Heart left ventricle (tissue), 16 donors: ENCODE measurements around the gene DIS3L2. TPM values are rescaled to one million over a fixed set of nuclear protein-coding genes. Genes with fewer than 3 reads are reported as not detected.

Experiments used
- ATAC-seq, 4 donors: fragments of 200-7000 bp; cut with Tn5 transposase; one replicate each; pipeline ENCODE4 v1.9.1; 2020 to 2022; ENCODE audit warnings: moderate library complexity in 4 of 4, mild to moderate bottlenecking in 3 of 4, moderate number of reproducible peaks in 1 of 4
- DNase-seq, 5 donors: peaks; one replicate each; pipeline ENCODE4 v3.0.0-alpha.2; 2020
- H3K27ac ChIP-seq, 12 donors: fragments of 200-600 bp; sonication (generic) in 4 of 12; one replicate each; pipeline versions ENCODE4 v1.5.0 to v1.8.0; 2016 to 2022; ENCODE audit warnings: mild to moderate bottlenecking in 2 of 12
- H3K27me3 ChIP-seq, 9 donors: fragments of 200-600 bp; sonication (generic) in 2 of 9; one replicate each; pipeline versions ENCODE4 v1.5.1 to v1.8.0; 2016 to 2022; ENCODE audit warnings: mild to moderate bottlenecking in 3 of 9
- H3K36me3 ChIP-seq, 9 donors: fragments of 200-600 bp; sonication (generic) in 2 of 9; one replicate each; pipeline versions ENCODE4 v1.5.0 to v1.8.0; 2018 to 2022; ENCODE audit warnings: mild to moderate bottlenecking in 2 of 9
- H3K4me1 ChIP-seq, 12 donors: fragments of 200-600 bp; sonication (generic) in 4 of 12; one replicate each; pipeline versions ENCODE4 v1.5.0 to v1.8.0; 2016 to 2022; ENCODE audit warnings: mild to moderate bottlenecking in 3 of 12
- H3K4me3 ChIP-seq, 12 donors: fragments of 200-600 bp; sonication (generic) in 4 of 12; one replicate each; pipeline versions ENCODE4 v1.5.0 to v1.8.0; 2017 to 2022; ENCODE audit warnings: mild to moderate bottlenecking in 9 of 12, moderate library complexity in 4 of 12
- H3K9me3 ChIP-seq, 12 donors: fragments of 200-600 bp; sonication (generic) in 4 of 12; one replicate each; pipeline versions ENCODE4 v1.5.0 to v1.8.0; 2016 to 2022; ENCODE audit warnings: mild to moderate bottlenecking in 1 of 12
- POLR2A ChIP-seq, 2 donors: fragments of 450-650 bp; IDR thresholded peaks; one replicate each; pipeline ENCODE4 v1.6.1; 2017; ENCODE audit warnings: antibody characterized with exemption in 2 of 2, mild to moderate bottlenecking in 2 of 2, moderate library complexity in 2 of 2
- WGBS, 4 donors: extraction: QIAGEN DNeasy Blood & Tissue Kit in 2 of 4; methylation state at CpG; one replicate each; pipeline versions ENCODE4 v1.1.5 to v1.1.7; 2013 to 2018; 5-methylcytosine and 5-hydroxymethylcytosine counted together
- intact Hi-C, 10 donors: fragments of 100-400 bp; cut with DNase I; formaldehyde crosslinking; loops; one replicate each; pipeline versions ENCODE4 v1.11.1 to v1.14.2; 2022
- polyA plus RNA-seq, 2 donors: library from polyadenylated mRNA; stranded (reverse); fragments of 200-250 nt; gene quantifications; one replicate each; pipeline ENCODE4 v1.2.3, GENCODE V29; 2013
- total RNA-seq, 9 donors: library from RNA; depleted of rRNA in 2 of 9; stranded (reverse); fragments of >200 nt in 2 of 9; fragmentation: NEBNext Ultra II Directional in 3 of 9; extraction: Animal tissue kit (Norgen Biotek cat#: 25700) in 3 of 9; gene quantifications; one replicate each; pipeline versions ENCODE4 v1.1.0 to v1.2.4, GENCODE V29; 2016 to 2023
- TF ChIP-seq, protein P1 (sequence below), 12 donors: fragments of 200-600 bp; sonication (generic) in 4 of 12; IDR thresholded peaks; one replicate each; pipeline versions ENCODE4 v1.5.0 to v1.8.0; 2018 to 2022; ENCODE audit warnings: antibody characterized with exemption in 12 of 12, mild to moderate bottlenecking in 5 of 12
- donor health status: ischemic (EF 13 %, LVEDD 7.1; RV severe dilation, severe dysfunction).
- donor health status: healthy with polysubstance abuse.
- donor health status: DM: no; HTN: yes; CAD: no.
- donor health status: DM: no; HTN: no; CAD: no.
- donor health status: ischemic (EF 25% LVEDD 6.9; RV normal size, moderate dysfunction).
- donor health status: ischemic (EF 25% LVEDD 5.7; RV mildly dilated, moderate dysfunction).
- donor health status: healthy.
- donor health status: DM: yes; HTN: yes; CAD: no.
- donor health status: ischemic (EF 35%, LVEDD 5.7; RV mildly dilated, moderate dysfunction).
- donor health status: nonischemic (EF 11% LVEDD 7.7; RV severe dilation, severe dysfunction).
- donor health status: DM: yes; HTN: yes; CAD: no.
- donor health status: PGD.
- donor health status: ischemic (EF 29% LVEDD 5.4; RV normal size, mild dysfunction).
- donor health status: nonischemic (EF 23%, LVEDD 6.1; RV moderate dilation, normal function).

The DIS3L2 gene
- total and polyA plus RNA-seq, 11 donors, result 12.4 to 27.3 (median 21.8) TPM

DNA sequence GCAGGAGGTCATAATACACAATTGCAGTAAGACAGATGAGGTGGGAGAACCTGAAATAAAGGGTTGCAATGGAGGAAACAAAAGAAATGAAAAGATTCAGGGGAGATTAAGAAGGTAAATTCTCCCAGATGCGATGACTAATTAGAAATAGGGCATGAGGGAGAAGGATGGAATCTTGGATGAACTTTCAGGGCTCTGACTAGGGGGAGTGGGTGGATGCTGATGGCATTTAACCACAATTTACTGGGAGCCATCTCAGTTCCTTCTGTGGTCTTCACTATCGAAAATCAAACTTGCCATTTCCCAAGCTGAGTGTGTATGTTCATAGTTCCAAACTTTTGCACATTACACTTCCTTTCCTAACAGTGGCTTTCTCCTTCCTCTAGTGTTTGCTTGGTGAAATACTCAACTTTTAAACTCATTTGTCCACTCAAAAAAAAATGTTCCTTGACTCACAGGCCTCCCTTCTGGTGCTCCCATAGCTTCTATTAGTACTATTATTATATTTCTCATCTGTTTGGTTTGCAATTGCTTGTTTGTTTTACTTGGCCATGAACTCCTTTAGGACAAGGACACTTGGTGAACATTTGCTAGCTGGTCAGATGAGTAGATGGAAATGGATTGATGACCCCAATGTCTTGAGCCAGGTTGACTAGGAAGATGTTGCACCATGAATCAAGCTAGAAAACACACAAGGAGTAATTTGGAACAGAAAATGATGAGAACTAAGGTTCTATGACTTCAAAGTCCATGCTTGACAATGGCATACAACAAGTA is 178.5 kb downstream of the DIS3L2 start:
- Histone ChIP-seq H3K9me3 (no peaks in the 10 kb centered on the region), H3K4me1 (peaks cover 0 to 14% (median 2%) of the 10 kb centered on the region in 12 donors), H3K36me3 (peaks cover 0 to 19% (median 0%) of the 10 kb centered on the region in 9 donors), H3K27ac (no peak overlapping the region), H3K4me3 (no peak overlapping the region), H3K27me3 (no peaks in the 10 kb centered on the region)
- ATAC-seq (no peak), DNase-seq (no peak)
- no peak for TF ChIP-seq POLR2A (IDR thresholded peaks at IDR 0.05)
- TF ChIP-seq, protein P1, sequence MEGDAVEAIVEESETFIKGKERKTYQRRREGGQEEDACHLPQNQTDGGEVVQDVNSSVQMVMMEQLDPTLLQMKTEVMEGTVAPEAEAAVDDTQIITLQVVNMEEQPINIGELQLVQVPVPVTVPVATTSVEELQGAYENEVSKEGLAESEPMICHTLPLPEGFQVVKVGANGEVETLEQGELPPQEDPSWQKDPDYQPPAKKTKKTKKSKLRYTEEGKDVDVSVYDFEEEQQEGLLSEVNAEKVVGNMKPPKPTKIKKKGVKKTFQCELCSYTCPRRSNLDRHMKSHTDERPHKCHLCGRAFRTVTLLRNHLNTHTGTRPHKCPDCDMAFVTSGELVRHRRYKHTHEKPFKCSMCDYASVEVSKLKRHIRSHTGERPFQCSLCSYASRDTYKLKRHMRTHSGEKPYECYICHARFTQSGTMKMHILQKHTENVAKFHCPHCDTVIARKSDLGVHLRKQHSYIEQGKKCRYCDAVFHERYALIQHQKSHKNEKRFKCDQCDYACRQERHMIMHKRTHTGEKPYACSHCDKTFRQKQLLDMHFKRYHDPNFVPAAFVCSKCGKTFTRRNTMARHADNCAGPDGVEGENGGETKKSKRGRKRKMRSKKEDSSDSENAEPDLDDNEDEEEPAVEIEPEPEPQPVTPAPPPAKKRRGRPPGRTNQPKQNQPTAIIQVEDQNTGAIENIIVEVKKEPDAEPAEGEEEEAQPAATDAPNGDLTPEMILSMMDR (IDR thresholded peaks at IDR 0.05), result no peak
- WGBS, 4 donors, result 85 to 92% (median 87%) methylated on average over 2 of the region's 2 CpGs
- intact Hi-C loops, result loop anchor here in 9 of 10 donors (2.0 to 10.0 kb wide), 7 partner anchors 182 to 233 kb away; partner anchors contain the start of gene NPPC (in 4 of the 9)

DNA sequence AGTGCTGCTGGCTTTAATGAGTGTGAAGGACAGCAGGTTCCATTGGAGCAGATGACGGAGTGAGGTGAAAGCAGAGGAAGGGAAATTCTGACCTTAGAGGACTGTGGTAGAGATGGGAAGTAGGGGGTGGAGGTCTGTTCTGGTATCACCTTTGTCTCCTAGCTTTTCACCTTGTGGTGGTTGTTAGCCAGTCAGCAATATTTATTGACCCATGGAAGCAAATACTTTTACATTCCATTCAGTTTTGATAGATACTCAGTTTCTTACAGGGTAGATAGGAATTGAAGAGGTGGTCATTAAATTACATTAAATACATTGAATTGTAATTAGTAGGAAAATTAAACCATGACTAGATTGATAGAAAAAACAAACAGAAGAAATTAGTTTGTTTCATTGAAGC is 180.1 kb downstream of the DIS3L2 start:
- intact Hi-C loops, result loop anchor here in 8 of 10 donors (5.0 to 10.0 kb wide), 6 partner anchors 181 to 234 kb away; partner anchors contain the start of gene NPPC (in 4 of the 8)
- TF ChIP-seq POLR2A (IDR thresholded peaks at IDR 0.05), result no peak
- TF ChIP-seq, protein P1 (IDR thresholded peaks at IDR 0.05), result no peak
- Histone ChIP-seq H3K4me3 (no peak overlapping the region), H3K27me3 (no peaks in the 10 kb centered on the region), H3K4me1 (peaks cover 0 to 14% (median 2%) of the 10 kb centered on the region in 12 donors), H3K27ac (no peak overlapping the region), H3K36me3 (peaks cover 0 to 19% (median 0%) of the 10 kb centered on the region in 9 donors), H3K9me3 (no peaks in the 10 kb centered on the region)
- ATAC-seq (no peak), DNase-seq (no peak)
- 97 to 100% (median 100%) methylated on average over 1 of the region's 1 CpG for WGBS, 4 donors

DNA sequence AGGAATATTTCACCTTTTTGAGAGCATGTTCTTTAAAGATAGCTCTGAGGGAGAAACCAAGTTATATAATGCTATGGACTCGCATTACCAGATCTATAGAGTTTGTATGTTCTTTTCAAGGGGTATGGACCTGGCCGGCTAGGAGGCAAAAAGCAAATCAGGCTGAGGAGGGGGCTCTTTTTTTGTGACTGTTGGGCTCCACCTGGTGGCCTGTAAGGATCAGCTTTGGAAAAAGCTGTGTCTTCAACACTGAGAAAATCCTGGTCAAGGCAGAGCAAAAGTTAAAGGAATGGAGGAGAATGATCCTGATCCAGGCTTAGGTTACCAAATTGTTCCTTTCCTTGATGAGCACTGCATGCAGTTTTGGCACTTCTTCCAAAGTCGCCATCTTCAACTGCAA is 180.5 kb downstream of the DIS3L2 start:
- 55 to 68% (median 61%) methylated on average over 3 of the region's 3 CpGs for WGBS, 4 donors
- H3K27ac ChIP-seq, result no peak overlapping the region
- ATAC-seq, result peak in 3 of 4 donors; percentile 48 to 65 (median 53)
- H3K27me3 ChIP-seq, result no peaks in the 10 kb centered on the region
- H3K4me3 ChIP-seq, result no peak overlapping the region
- H3K36me3 ChIP-seq, result peaks cover 0 to 17% (median 0%) of the 10 kb centered on the region in 9 donors
- H3K9me3 ChIP-seq, result no peaks in the 10 kb centered on the region
- TF ChIP-seq, protein P1 (IDR thresholded peaks at IDR 0.05), result peak; percentile 36 to 75 (median 68)
- no peak for TF ChIP-seq POLR2A (IDR thresholded peaks at IDR 0.05)
- intact Hi-C loops, result loop anchor here (1.0 to 10.0 kb wide), 9 partner anchors 180 to 236 kb away; partner anchors contain the start of gene NPPC (in 5 of the 10)
- peaks cover 0 to 14% (median 2%) of the 10 kb centered on the region in 12 donors for H3K4me1 ChIP-seq
- peak in 4 of 5 donors; percentile 17 to 38 (median 28) for DNase-seq

DNA sequence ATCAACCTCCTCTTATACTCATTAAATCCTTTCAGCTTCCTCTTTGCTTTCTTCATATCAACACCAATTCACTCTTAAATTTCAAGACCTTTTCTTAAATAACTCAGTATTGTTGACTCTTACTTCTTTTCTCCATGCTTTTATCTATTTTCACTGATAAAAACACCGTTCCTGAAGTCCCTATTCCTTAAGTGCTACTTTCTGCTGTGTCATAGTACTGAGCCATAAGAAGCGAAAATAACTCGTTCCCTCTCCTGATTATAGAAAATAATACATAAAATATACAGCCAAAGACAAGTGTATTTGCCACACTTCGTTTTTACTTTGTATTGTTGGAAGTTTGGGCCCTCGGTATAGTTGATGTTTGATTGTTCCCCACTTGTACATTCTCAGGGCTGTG is 181.0 kb downstream of the DIS3L2 start:
- intact Hi-C loops, result loop anchor here (1.0 to 10.0 kb wide), 9 partner anchors 180 to 236 kb away; partner anchors contain the start of gene NPPC (in 5 of the 10)
- 91 to 95% (median 92%) methylated on average over 5 of the region's 5 CpGs for WGBS, 4 donors
- Histone ChIP-seq H3K27ac (no peak overlapping the region), H3K4me1 (peaks cover 0 to 14% (median 2%) of the 10 kb centered on the region in 12 donors), H3K4me3 (no peak overlapping the region), H3K27me3 (no peaks in the 10 kb centered on the region), H3K9me3 (no peaks in the 10 kb centered on the region), H3K36me3 (peaks cover 0 to 17% (median 0%) of the 10 kb centered on the region in 9 donors)
- DNase-seq, result no peak
- TF ChIP-seq, protein P1 (IDR thresholded peaks at IDR 0.05), result no peak
- no peak for TF ChIP-seq POLR2A (IDR thresholded peaks at IDR 0.05)
- ATAC-seq, result no peak
